ENCODE data around the gene RALY. TPM values are rescaled to one million over a fixed set of nuclear protein-coding genes. Genes with fewer than 3 reads are reported as not detected.

RALY gene
- total RNA-seq, 2 donors from 2014 or later, result 136 to 182 TPM

DNA sequence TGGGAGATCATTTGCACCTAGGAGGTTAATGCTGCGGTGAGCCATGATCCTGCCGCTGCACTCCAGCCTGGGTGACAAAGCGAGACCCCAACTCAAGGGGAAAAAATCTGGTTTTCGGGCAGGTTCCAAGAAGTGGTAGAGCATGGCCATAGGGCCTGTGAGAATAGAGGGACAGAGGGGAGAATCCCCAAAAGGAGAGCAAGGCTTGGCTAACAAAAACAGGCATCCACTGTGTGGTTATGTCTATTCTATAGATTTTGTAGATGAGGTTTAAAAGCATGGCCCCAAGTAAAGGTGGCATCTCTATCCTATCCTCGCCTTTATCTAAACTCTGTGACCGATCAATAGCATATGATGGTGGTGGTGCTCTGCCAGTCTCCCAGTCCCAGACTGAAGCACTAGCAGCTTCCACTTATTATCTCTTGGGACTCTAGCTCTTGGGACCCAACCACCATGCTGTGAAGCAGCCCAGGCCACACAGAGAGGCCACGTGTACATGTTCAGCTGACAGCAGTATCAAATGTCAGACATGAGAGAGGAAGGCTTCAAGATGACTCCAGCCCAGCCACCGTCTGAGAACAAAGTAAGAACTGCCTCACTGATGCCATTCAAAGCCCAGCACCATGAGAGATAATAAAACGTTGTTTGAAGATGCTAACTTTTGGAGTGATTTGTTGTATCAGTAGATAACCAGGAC, 90.7 kb downstream of the RALY start:
- H3K27ac Mint-ChIP-seq, result no peak overlapping the region

DNA sequence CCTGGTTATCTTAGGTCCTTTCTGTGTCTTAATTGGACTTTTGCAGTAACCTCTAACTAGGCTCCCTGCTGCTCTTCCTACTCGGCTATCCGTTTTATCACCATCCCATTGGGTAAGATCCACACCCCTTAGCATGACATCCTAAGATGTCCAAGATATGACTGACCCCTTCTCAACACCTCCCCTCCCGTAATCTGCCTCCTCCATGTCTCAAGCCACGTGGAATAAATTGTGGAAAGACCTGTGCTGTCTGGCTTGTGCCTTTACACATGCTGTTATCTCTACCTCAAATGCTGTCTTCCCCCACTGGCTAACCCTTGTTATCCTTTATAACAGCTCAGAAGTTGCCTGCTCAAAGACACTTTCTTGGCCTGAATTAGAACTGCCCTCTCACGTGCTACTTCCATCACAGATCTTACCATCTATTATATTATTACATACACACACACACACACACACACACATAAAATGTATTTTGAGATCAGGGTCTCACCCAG, 91.9 kb downstream of the RALY start:
- Mint-ChIP-seq H3K4me1 (no peaks in the 10 kb centered on the region), H3K27ac (peak overlapping the region; percentile 3), H3K27me3 (ENCODE audit: insufficient read depth) (no peaks in the 10 kb centered on the region), H3K36me3 (ENCODE audit: low read depth) (peaks cover 57% of the 10 kb centered on the region), H3K4me3 (no peak overlapping the region), H3K9me3 (no peaks in the 10 kb centered on the region)
- Histone ChIP-seq H3K4me3 (ENCODE audit: low read length) (no peak overlapping the region), H3K9ac (ENCODE audit: extremely low read depth, low read length, poor library complexity, severe bottlenecking) (no peak overlapping the region), H3K36me3 (ENCODE audit: control insufficient read depth, insufficient read depth, low read length) (peaks cover 72% of the 10 kb centered on the region), H3K9me3 (ENCODE audit: control insufficient read depth, low read length) (no peaks in the 10 kb centered on the region), H3K27me3 (ENCODE audit: control insufficient read depth, insufficient read depth, low read length, poor library complexity, severe bottlenecking) (no peaks in the 10 kb centered on the region), H3K4me1 (ENCODE audit: control insufficient read depth, insufficient read depth, low read length) (no peaks in the 10 kb centered on the region), H3K27ac (ENCODE audit: low read depth, low read length) (no peak overlapping the region)
- WGBS, 2 experiments (ENCODE audit: insufficient coverage in 1 of 2, insufficient read length in 1 of 2), result 92 to 96% methylated on average over 5 of the region's 5 CpGs
- DNase-seq, result no peak
- TF ChIP-seq CTCF (conservative IDR thresholded peaks at IDR 0.05), result no peak

More for the DNA sequence above, 90.7 kb downstream of the RALY start:
- Histone ChIP-seq H3K36me3 (ENCODE audit: control insufficient read depth, insufficient read depth, low read length) (peaks cover 72% of the 10 kb centered on the region), H3K27me3 (ENCODE audit: control insufficient read depth, insufficient read depth, low read length, poor library complexity, severe bottlenecking) (no peaks in the 10 kb centered on the region), H3K9me3 (ENCODE audit: control insufficient read depth, low read length) (no peaks in the 10 kb centered on the region), H3K4me3 (ENCODE audit: low read length) (no peak overlapping the region), H3K9ac (ENCODE audit: extremely low read depth, low read length, poor library complexity, severe bottlenecking) (no peak overlapping the region), H3K27ac (ENCODE audit: low read depth, low read length) (no peak overlapping the region), H3K4me1 (ENCODE audit: control insufficient read depth, insufficient read depth, low read length) (no peaks in the 10 kb centered on the region)
- H3K4me1 Mint-ChIP-seq, result no peaks in the 10 kb centered on the region
- H3K36me3 Mint-ChIP-seq (ENCODE audit: low read depth), result peaks cover 47% of the 10 kb centered on the region
- no peaks in the 10 kb centered on the region for H3K9me3 Mint-ChIP-seq
- WGBS, 2 experiments (ENCODE audit: insufficient coverage in 1 of 2, insufficient read length in 1 of 2), result 96 to 97% methylated on average over 8 to 9 of the region's 9 CpGs
- H3K4me3 Mint-ChIP-seq, result no peak overlapping the region
- no peak for TF ChIP-seq CTCF (conservative IDR thresholded peaks at IDR 0.05)
- H3K27me3 Mint-ChIP-seq (ENCODE audit: insufficient read depth), result no peaks in the 10 kb centered on the region
- no peak for DNase-seq

DNA sequence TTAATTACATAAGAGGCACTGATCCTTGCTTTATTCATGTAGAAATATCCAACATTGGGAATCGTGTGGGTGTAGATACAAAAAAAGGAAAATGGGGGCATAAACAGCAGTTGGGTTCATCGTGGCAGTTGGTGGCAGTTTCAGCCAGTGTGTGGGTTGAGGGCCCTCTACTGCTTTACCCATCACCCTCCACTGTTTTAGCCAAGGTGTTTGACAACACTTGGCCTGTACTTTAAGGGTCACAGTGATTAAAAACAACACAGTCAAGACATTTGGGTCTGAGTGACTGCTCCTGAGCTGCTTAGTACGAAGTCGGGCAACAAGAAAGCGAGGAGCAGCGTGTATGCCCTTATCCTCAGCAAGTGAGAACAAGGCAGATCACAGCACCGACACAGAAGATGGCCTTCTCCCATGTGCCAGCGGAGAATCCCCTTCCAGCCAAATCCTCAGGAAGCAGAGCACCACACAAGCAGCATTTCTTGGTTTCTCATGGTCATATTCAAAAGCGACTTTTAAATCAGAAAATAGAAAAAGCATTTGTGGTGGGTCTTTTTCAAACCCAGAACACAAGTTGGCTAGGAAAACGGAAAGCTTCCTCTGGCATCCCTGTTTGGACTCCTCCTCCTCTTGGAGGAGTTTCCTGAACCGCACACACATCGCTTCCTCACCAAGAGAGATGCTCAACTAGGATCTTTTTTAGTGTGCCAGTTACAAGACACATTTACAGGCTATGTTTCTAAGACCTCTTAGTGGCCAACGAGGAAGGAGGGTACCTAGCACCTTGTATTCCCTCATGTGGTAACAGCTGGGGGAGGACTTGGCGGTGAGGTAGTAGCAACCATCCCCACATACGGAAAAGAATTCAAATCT, 94.8 kb downstream of the RALY start:
- Mint-ChIP-seq H3K4me1 (no peaks in the 10 kb centered on the region), H3K27me3 (ENCODE audit: insufficient read depth) (no peaks in the 10 kb centered on the region), H3K27ac (peak overlapping the region; percentile 29), H3K36me3 (ENCODE audit: low read depth) (peaks cover 70% of the 10 kb centered on the region), H3K4me3 (no peak overlapping the region), H3K9me3 (no peaks in the 10 kb centered on the region)
- Histone ChIP-seq H3K27ac (ENCODE audit: low read depth, low read length) (no peak overlapping the region), H3K27me3 (ENCODE audit: control insufficient read depth, insufficient read depth, low read length, poor library complexity, severe bottlenecking) (no peaks in the 10 kb centered on the region), H3K9ac (ENCODE audit: extremely low read depth, low read length, poor library complexity, severe bottlenecking) (no peak overlapping the region), H3K4me3 (ENCODE audit: low read length) (no peak overlapping the region), H3K4me1 (ENCODE audit: control insufficient read depth, insufficient read depth, low read length) (no peaks in the 10 kb centered on the region), H3K36me3 (ENCODE audit: control insufficient read depth, insufficient read depth, low read length) (peaks cover 80% of the 10 kb centered on the region), H3K9me3 (ENCODE audit: control insufficient read depth, low read length) (no peaks in the 10 kb centered on the region)
- TF ChIP-seq CTCF (conservative IDR thresholded peaks at IDR 0.05), result no peak
- DNase-seq, result no peak
- WGBS, 2 experiments (ENCODE audit: insufficient coverage in 1 of 2, insufficient read length in 1 of 2), result 94 to 98% methylated on average over 7 to 15 of the region's 15 CpGs

Measured in endodermal cell (in vitro differentiated cells).